Osteoblast (primary cell): ENCODE data around the gene STK33. TPM values are rescaled to one million over a fixed set of nuclear protein-coding genes. Genes with fewer than 3 reads are reported as not detected.

Experiments used
- DNase-seq: peaks from one replicate; pipeline ENCODE4 v3.0.0; 2011; ENCODE audit warnings: low spot score, mixed read lengths; ENCODE audit not compliant: insufficient read length; ENCODE audit errors: missing footprints
- H2AFZ ChIP-seq: 2 replicates; pipeline ENCODE4 v1.6.0; 2011; ENCODE audit warnings: mild to moderate bottlenecking, low read length
- H3K27ac ChIP-seq: 2 replicates; pipeline ENCODE4 v1.5.1; 2011; ENCODE audit warnings: mild to moderate bottlenecking, low read depth, low read length, moderate library complexity
- H3K27me3 ChIP-seq: 2 replicates; pipeline ENCODE4 v1.6.0; 2012; ENCODE audit warnings: mild to moderate bottlenecking, control low read depth, inconsistent platforms, low read length, moderate library complexity; ENCODE audit not compliant: insufficient read depth
- H3K36me3 ChIP-seq: 2 replicates; pipeline ENCODE4 v1.5.1; 2011; ENCODE audit warnings: mild to moderate bottlenecking, low read length, control low read depth, moderate library complexity; ENCODE audit not compliant: insufficient read depth
- H3K4me1 ChIP-seq: 2 replicates; pipeline ENCODE4 v1.5.1; 2011; ENCODE audit warnings: mild to moderate bottlenecking, low read length, control low read depth, moderate library complexity; ENCODE audit not compliant: insufficient read depth
- H3K4me2 ChIP-seq: 2 replicates; pipeline ENCODE4 v1.6.0; 2011; ENCODE audit warnings: mild to moderate bottlenecking, low read length; ENCODE audit not compliant: insufficient read depth
- H3K4me3 ChIP-seq: fragments of 200-600 bp; sonication (generic); 3 replicates; pipeline ENCODE4 v1.5.1; 2012; ENCODE audit warnings: mild to moderate bottlenecking, low read length, inconsistent platforms; ENCODE audit not compliant: insufficient read depth
- H3K79me2 ChIP-seq: 2 replicates; pipeline ENCODE4 v1.6.0; 2012; ENCODE audit warnings: mild to moderate bottlenecking, low read length, control low read depth, inconsistent platforms; ENCODE audit not compliant: insufficient read depth
- H3K9me3 ChIP-seq: 2 replicates; pipeline ENCODE4 v1.5.1; 2011; ENCODE audit warnings: low read depth, low read length, control low read depth
- H4K20me1 ChIP-seq: 2 replicates; pipeline ENCODE4 v1.6.0; 2012; ENCODE audit warnings: mild to moderate bottlenecking, low read length, control low read depth; ENCODE audit not compliant: insufficient read depth
- CTCF ChIP-seq: IDR thresholded peaks from 2 replicates; pipeline ENCODE4 v1.5.1; 2011; ENCODE audit warnings: mild to moderate bottlenecking, low read depth, low read length, moderate library complexity; ENCODE audit errors: extremely low read depth
- total RNA-seq: library from RNA; depleted of rRNA; stranded (reverse); fragments of >200 nt; gene quantifications from 2 replicates; pipeline ENCODE4 v1.2.3, GENCODE V29; 2012

The STK33 gene
- total RNA-seq, 1 donor, result 0.72 TPM

- TF ChIP-seq CTCF, result no peak
- H3K27ac ChIP-seq, result no peak overlapping the region
- H3K4me1 ChIP-seq, result no peaks in the 10 kb centered on the region
- no peaks in the 10 kb centered on the region for H3K79me2 ChIP-seq
- H3K4me2 ChIP-seq, result no peak overlapping the region
- no peaks in the 10 kb centered on the region for H4K20me1 ChIP-seq
- H3K9me3 ChIP-seq, result no peaks in the 10 kb centered on the region
- H3K27me3 ChIP-seq, result no peaks in the 10 kb centered on the region
- no peak overlapping the region for H2AFZ ChIP-seq
- no peak for DNase-seq
- H3K36me3 ChIP-seq, result no peaks in the 10 kb centered on the region
- no peak overlapping the region for H3K4me3 ChIP-seq
Measured at GRCh38 chr11:8415195-8415594, 178.8 kb downstream of the STK33 start.

GRCh38 chr11:8408151-8408941, 185.7 kb downstream of the STK33 start:
- TF ChIP-seq CTCF, result no peak
- Histone ChIP-seq H3K79me2 (no peaks in the 10 kb centered on the region), H4K20me1 (no peaks in the 10 kb centered on the region), H3K27ac (no peak overlapping the region), H3K4me2 (no peak overlapping the region), H3K4me3 (no peak overlapping the region), H2AFZ (no peak overlapping the region), H3K36me3 (no peaks in the 10 kb centered on the region), H3K4me1 (no peaks in the 10 kb centered on the region), H3K9me3 (no peaks in the 10 kb centered on the region), H3K27me3 (no peaks in the 10 kb centered on the region)
- DNase-seq, result no peak

- Histone ChIP-seq H3K27me3 (no peaks in the 10 kb centered on the region), H4K20me1 (no peaks in the 10 kb centered on the region), H3K4me1 (no peaks in the 10 kb centered on the region), H3K27ac (no peak overlapping the region), H3K9me3 (no peaks in the 10 kb centered on the region), H3K4me2 (no peak overlapping the region), H3K4me3 (no peak overlapping the region), H3K79me2 (no peaks in the 10 kb centered on the region), H3K36me3 (no peaks in the 10 kb centered on the region), H2AFZ (no peak overlapping the region)
- no peak for TF ChIP-seq CTCF
- DNase-seq, result no peak
Measured at GRCh38 chr11:8403310-8403709, 190.7 kb downstream of the STK33 start.

GRCh38 chr11:8392886-8393285, 201.1 kb downstream of the STK33 start:
- no peaks in the 10 kb centered on the region for H4K20me1 ChIP-seq
- H3K4me3 ChIP-seq, result no peak overlapping the region
- no peaks in the 10 kb centered on the region for H3K27me3 ChIP-seq
- no peak overlapping the region for H3K4me2 ChIP-seq
- no peaks in the 10 kb centered on the region for H3K36me3 ChIP-seq
- no peak for TF ChIP-seq CTCF
- H3K9me3 ChIP-seq, result no peaks in the 10 kb centered on the region
- H3K79me2 ChIP-seq, result no peaks in the 10 kb centered on the region
- H3K4me1 ChIP-seq, result no peaks in the 10 kb centered on the region
- DNase-seq, result no peak
- H3K27ac ChIP-seq, result no peak overlapping the region
- H2AFZ ChIP-seq, result no peak overlapping the region
